Measurements from ENCODE around the gene FBXO47. TPM values are rescaled to one million over a fixed set of nuclear protein-coding genes. Genes with fewer than 3 reads are reported as not detected.
"Not testable (repeated sequence)": the region's sequence is repeated elsewhere in the genome, so short reads cannot be mapped to it uniquely, and the experiment has no call there.

Gene FBXO47
- total RNA-seq, 1 donor from 2014 or later = 0.08 TPM

GRCh38 chr17:38980490-38981217 is 13.5 kb upstream of the FBXO47 start:
- ATAC-seq = no peak
- no peak for DNase-seq (ENCODE audit: low spot score)

- ATAC-seq (no peak), DNase-seq (ENCODE audit: low spot score) (no peak)
Measured at GRCh38 chr17:38978180-38978579, 11.0 kb upstream of the FBXO47 start.

- DNase-seq (ENCODE audit: low spot score); ATAC-seq: not testable (repeated sequence)
Measured at GRCh38 chr17:38976187-38976551, 9.0 kb upstream of the FBXO47 start.

GRCh38 chr17:38970804-38971203 is 3.6 kb upstream of the FBXO47 start:
- DNase-seq (ENCODE audit: low spot score) (no peak), ATAC-seq (no peak)

- peak; percentile 55 for ATAC-seq
- no peak for DNase-seq (ENCODE audit: low spot score)
Measured at GRCh38 chr17:38970128-38970527, 2.9 kb upstream of the FBXO47 start.

GRCh38 chr17:38969281-38969680 is 2.1 kb upstream of the FBXO47 start:
- no peak for DNase-seq (ENCODE audit: low spot score)
- no peak for ATAC-seq

- no peak for DNase-seq (ENCODE audit: low spot score)
- no peak for ATAC-seq
Measured at GRCh38 chr17:38961413-38961812, 5.8 kb downstream of the FBXO47 start.

GRCh38 chr17:38960402-38960801 is 6.8 kb downstream of the FBXO47 start:
- no peak for ATAC-seq
- DNase-seq (ENCODE audit: low spot score) = no peak

GRCh38 chr17:38959508-38959907 is 7.7 kb downstream of the FBXO47 start:
- DNase-seq (ENCODE audit: low spot score) (no peak), ATAC-seq (no peak)

- DNase-seq (ENCODE audit: low spot score) (no peak), ATAC-seq (no peak)
Measured at GRCh38 chr17:38958756-38959155, 8.4 kb downstream of the FBXO47 start.

DNA sequence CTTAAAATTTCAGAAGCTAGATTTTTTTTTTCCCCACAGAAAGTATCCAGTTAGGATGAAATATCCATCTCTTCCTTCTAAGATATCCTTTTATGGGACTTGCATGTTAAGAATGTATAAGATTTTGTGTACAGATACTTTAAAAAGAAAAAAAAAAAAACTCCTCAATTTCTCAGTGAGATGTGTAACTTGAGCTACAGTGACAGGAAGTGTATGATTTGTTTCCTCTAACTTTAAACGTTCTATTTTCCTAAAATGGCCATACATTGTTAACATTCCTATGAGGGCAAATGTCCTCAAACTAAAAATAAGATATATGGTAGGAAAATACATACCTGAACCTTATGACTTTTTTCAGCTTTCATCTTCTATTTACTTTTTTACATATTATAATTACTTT is 8.9 kb downstream of the FBXO47 start:
- ATAC-seq (no peak), DNase-seq (ENCODE audit: low spot score) (no peak)

GRCh38 chr17:38953800-38954199 is 13.4 kb downstream of the FBXO47 start:
- not testable (repeated sequence) for DNase-seq (ENCODE audit: low spot score); ATAC-seq

- ATAC-seq = no peak
- no peak for DNase-seq (ENCODE audit: low spot score)
Measured at GRCh38 chr17:38947189-38947588, 20.0 kb downstream of the FBXO47 start.

- DNase-seq (ENCODE audit: low spot score) = no peak
- ATAC-seq = no peak
Measured at GRCh38 chr17:38943607-38944006, 23.6 kb downstream of the FBXO47 start.

DNA sequence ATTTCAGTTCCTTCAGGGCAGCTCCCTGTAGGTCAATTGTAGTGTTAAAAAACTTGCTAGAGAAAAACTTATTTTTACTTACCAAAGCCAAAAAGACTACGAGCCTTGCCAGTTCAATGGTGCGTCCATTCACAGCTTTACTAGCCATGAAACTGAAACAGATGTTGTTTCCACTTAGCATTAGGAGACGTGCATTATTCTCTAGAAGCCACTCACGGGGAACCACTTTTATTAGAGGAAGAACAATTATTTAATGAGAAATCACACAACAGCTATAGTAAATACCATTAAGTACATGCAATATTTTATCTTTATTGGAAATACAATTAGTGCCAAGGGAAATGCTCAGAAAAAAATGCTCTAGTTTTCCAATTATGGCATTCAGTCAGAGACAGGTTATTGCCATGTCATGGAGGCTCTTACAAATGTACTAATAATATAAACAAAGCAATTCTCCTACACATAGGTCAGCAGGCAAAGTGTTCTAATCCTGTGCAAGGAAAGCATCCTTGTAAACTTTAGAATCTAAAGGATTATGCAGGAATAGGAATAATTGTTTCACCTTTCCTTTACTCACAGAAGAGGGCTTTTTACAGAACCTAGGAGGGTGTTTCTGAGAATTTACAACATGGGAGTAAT is 24.4 kb downstream of the FBXO47 start:
- DNase-seq (ENCODE audit: low spot score) (no peak), ATAC-seq (no peak)

DNA sequence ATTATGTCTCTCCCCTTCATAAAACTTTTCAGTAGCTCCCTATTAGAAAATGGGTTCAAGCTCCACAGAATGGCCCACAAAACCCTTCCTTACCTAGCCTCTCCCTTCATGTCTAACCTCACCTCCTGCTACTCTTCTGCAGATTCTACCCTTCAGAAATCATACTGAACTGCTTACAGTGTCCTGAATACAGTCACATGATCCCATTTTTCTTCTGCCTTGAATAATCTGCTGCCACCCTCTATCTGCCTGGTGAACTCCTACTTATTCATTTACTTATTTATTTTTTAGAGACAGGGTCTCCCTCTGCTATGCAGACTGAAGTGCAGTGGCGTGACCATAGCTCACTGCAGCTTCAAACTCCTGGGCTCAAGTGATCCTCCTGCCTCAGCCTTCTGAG is 26.8 kb downstream of the FBXO47 start:
- ATAC-seq = no peak
- no peak for DNase-seq (ENCODE audit: low spot score)

GRCh38 chr17:38939987-38940386 is 27.2 kb downstream of the FBXO47 start:
- DNase-seq (ENCODE audit: low spot score) (no peak), ATAC-seq (no peak)

- not testable (repeated sequence) for ATAC-seq; DNase-seq (ENCODE audit: low spot score)
Measured at GRCh38 chr17:38933962-38934361, 33.2 kb downstream of the FBXO47 start.

DNA sequence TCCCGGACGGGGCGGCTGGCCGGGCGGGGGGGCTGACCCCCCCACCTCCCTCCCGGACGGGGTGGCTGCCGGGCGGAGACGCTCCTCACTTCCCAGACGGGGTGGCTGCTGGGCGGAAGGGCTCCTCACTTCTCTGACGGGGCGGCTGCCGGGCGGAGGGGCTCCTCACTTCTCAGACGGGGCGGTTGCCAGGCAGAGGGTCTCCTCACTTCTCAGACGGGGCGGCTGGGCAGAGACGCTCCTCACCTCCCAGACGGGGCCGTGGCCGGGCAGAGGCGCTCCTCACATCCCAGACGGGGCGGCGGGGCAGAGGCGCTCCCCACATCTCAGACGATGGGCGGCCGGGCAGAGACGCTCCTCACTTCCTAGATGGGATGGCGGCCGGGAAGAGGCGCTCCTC is 36.4 kb downstream of the FBXO47 start:
- not testable (repeated sequence) for ATAC-seq; DNase-seq (ENCODE audit: low spot score)

DNA sequence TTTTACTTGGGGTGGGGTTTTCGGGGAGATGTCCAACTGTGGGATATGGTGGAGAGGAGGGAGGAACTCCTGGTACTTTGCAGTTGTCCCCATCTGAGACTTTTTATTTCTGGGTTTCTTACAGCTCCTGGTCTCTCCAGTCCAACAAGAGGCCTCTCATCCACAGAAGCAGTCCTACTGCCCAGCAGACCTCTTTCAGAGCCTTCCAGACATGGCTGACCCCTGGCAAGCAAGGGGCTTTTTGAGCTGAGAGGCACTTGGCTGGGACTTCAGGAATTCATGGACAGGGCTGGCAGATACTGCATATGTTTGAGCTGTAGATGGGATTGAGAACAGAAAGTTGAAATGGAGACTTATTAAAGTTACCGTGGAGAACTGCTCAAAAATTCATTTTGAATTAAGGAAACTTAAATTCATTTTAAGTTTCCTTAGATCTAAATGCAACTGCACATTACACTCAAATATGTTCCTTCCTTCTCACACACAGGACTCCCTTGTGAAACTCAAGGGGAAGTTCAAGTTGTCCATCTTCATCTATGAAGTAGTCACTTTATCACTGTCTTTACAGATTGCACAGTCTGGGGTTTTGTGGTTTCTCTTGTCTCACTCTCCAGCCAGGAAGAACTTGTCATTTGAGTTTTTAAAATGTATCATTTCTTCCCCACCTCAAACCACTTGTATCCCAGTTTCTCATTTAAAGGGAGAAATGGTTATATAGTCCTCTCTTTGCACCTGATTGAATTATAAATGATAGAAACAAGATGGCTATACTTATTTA is 40.7 kb downstream of the FBXO47 start:
- DNase-seq (ENCODE audit: low spot score) (no peak), ATAC-seq (no peak)

- ATAC-seq = no peak
- no peak for DNase-seq (ENCODE audit: low spot score)
Measured at GRCh38 chr17:38925263-38925995, 41.8 kb downstream of the FBXO47 start, which contains the start of gene LASP1NB. TSS of gene LASP1NB (plus strand) at chr17:38925614.

All from left lobe of liver (tissue), 2 donors.